Caco-2 (cell line): ENCODE measurements around the gene SNX25. TPM values are rescaled to one million over a fixed set of nuclear protein-coding genes. Genes with fewer than 3 reads are reported as not detected.
"Not testable (repeated sequence)": the region's sequence is repeated elsewhere in the genome, so short reads cannot be mapped to it uniquely, and the experiment has no call there.

ENCODE experiments used
- BruUV-seq: library from RNA; stranded (reverse); fragments of 400-500 nt; replicated peaks from 2 replicates; lab custom pipeline; 2021; lab: Mats Ljungman, UMichigan
- CTCF ChIA-PET: fragments of 300-600 bp; sonication (Branson Sonifier 250); formaldehyde crosslinking; loops from one replicate; lab custom pipeline; 2022; ENCODE audit warnings: antibody characterized with exemption; lab: Charles Lee
- POLR2A ChIA-PET: fragments of 300-600 bp; sonication (Branson Sonifier 250); formaldehyde crosslinking; loops from one replicate; lab custom pipeline; 2022; ENCODE audit warnings: antibody characterized with exemption; lab: Charles Lee
- DNase-seq, 2 experiments: peaks; one replicate each; pipeline versions ENCODE4 v3.0.0 to v3.0.0-alpha.2; 2020 to 2022
- H3K27me3 ChIP-seq: replicated peaks from 2 replicates; pipeline ENCODE4 v1.6.0; 2011; ENCODE audit warnings: low read length; ENCODE audit not compliant: control insufficient read depth, insufficient read depth
- H3K36me3 ChIP-seq: 2 replicates; pipeline ENCODE4 v1.5.1; 2011; ENCODE audit warnings: low read length; ENCODE audit not compliant: control insufficient read depth, insufficient read depth
- H3K4me1 ChIP-seq: fragments of 250-450 bp; sonication (Bioruptor Pico); 2 replicates; pipeline ENCODE4 v1.5.1; 2020; ENCODE audit warnings: mild to moderate bottlenecking
- H3K4me3 ChIP-seq: 2 replicates; pipeline ENCODE4 v1.5.1; 2011; ENCODE audit warnings: low read depth, mild to moderate bottlenecking, control low read depth, low read length
- H3K9me3 ChIP-seq: fragments of 250-450 bp; sonication (Bioruptor Pico); 2 replicates; pipeline ENCODE4 v1.5.1; 2020; ENCODE audit warnings: mild to moderate bottlenecking, moderate library complexity
- H3K27ac Mint-ChIP-seq: one replicate; pipeline ENCODE4 v1.8.0; 2022; ENCODE audit warnings: mixed read lengths; ENCODE audit not compliant: unreplicated experiment
- H3K27me3 Mint-ChIP-seq: one replicate; pipeline ENCODE4 v1.8.0; 2022; ENCODE audit warnings: mixed read lengths; ENCODE audit not compliant: insufficient read depth, unreplicated experiment
- H3K36me3 Mint-ChIP-seq: one replicate; pipeline ENCODE4 v1.8.0; 2022; ENCODE audit warnings: mild to moderate bottlenecking, mixed read lengths; ENCODE audit not compliant: insufficient read depth, unreplicated experiment
- H3K4me1 Mint-ChIP-seq: one replicate; pipeline ENCODE4 v1.8.0; 2022; ENCODE audit warnings: low read depth, mixed read lengths; ENCODE audit not compliant: unreplicated experiment
- H3K4me3 Mint-ChIP-seq: one replicate; pipeline ENCODE4 v1.8.0; 2022; ENCODE audit warnings: mild to moderate bottlenecking, moderate library complexity, mixed read lengths; ENCODE audit not compliant: unreplicated experiment
- H3K9me3 Mint-ChIP-seq: one replicate; pipeline ENCODE4 v1.8.0; 2022; ENCODE audit warnings: mixed read lengths; ENCODE audit not compliant: unreplicated experiment
- intact Hi-C: fragments of 100-400 bp; cut with micrococcal nuclease; formaldehyde crosslinking; loops from one replicate; pipeline ENCODE4 v1.10.0; 2022; ENCODE audit not compliant: unreplicated experiment
- total RNA-seq: library from RNA; stranded (reverse); gene quantifications from 2 replicates; pipeline ENCODE4 v1.2.3, GENCODE V29; 2022
- TF ChIP-seq, protein P1 (sequence below), 2 experiments: fragments of 200-600 bp in 1 of 2; IDR thresholded peaks; 1 replicate in 1 of 2; 2 replicates in 1 of 2; pipeline versions ENCODE4 v1.5.1 to v1.8.0; 2011 to 2022; ENCODE audit warnings: antibody characterized with exemption in 1 of 2, control low read depth in 1 of 2, inconsistent platforms in 1 of 2, low read depth in 1 of 2, low read length in 1 of 2, mild to moderate bottlenecking in 1 of 2, moderate library complexity in 1 of 2; ENCODE audit not compliant: insufficient read depth in 1 of 2, severe bottlenecking in 1 of 2, unreplicated experiment in 1 of 2

The SNX25 gene
- total RNA-seq, 1 experiment from 2014 or later: 9.3 TPM

DNA sequence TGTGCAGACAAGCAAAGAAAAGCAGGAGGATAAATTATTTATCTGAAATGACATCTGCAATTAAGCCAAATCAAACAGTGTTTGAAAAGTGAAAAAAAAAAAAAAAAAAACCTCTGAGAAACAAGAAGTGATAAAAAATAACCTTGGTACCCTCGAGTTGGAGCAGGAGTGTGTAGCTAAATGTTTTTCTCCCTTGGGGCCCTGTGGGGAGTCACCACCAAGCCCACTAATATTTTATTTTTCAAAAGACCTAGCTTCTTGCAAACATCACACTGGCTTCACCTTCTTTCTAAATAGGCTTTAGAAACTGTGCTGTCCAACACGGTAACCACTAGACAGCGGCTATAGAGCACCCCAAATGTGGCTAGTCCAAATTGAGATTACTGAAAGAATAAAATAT is 47.7 kb downstream of the SNX25 start:
- no peak overlapping the region for H3K4me3 ChIP-seq
- no peak overlapping the region for H3K27ac Mint-ChIP-seq
- H3K27me3 ChIP-seq: no peaks in the 10 kb centered on the region
- no peaks in the 10 kb centered on the region for H3K9me3 ChIP-seq
- no peaks in the 10 kb centered on the region for H3K9me3 Mint-ChIP-seq
- BruUV-seq: no TSS peak
- intact Hi-C loops: no loop called here
- no peaks in the 10 kb centered on the region for H3K4me1 ChIP-seq
- H3K36me3 ChIP-seq: no peaks in the 10 kb centered on the region
- no peaks in the 10 kb centered on the region for H3K27me3 Mint-ChIP-seq
- DNase-seq: no peak
- TF ChIP-seq, protein P1, sequence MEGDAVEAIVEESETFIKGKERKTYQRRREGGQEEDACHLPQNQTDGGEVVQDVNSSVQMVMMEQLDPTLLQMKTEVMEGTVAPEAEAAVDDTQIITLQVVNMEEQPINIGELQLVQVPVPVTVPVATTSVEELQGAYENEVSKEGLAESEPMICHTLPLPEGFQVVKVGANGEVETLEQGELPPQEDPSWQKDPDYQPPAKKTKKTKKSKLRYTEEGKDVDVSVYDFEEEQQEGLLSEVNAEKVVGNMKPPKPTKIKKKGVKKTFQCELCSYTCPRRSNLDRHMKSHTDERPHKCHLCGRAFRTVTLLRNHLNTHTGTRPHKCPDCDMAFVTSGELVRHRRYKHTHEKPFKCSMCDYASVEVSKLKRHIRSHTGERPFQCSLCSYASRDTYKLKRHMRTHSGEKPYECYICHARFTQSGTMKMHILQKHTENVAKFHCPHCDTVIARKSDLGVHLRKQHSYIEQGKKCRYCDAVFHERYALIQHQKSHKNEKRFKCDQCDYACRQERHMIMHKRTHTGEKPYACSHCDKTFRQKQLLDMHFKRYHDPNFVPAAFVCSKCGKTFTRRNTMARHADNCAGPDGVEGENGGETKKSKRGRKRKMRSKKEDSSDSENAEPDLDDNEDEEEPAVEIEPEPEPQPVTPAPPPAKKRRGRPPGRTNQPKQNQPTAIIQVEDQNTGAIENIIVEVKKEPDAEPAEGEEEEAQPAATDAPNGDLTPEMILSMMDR (IDR thresholded peaks at IDR 0.05; ENCODE audit: insufficient read depth in 1 of 2, low read depth in 1 of 2, low read length in 1 of 2, severe bottlenecking in 1 of 2, unreplicated experiment in 1 of 2): no peak
- POLR2A ChIA-PET: no interaction called here
- H3K36me3 Mint-ChIP-seq: no peaks in the 10 kb centered on the region
- no peak overlapping the region for H3K4me3 Mint-ChIP-seq
- no peaks in the 10 kb centered on the region for H3K4me1 Mint-ChIP-seq
- CTCF ChIA-PET: no interaction called here

DNA sequence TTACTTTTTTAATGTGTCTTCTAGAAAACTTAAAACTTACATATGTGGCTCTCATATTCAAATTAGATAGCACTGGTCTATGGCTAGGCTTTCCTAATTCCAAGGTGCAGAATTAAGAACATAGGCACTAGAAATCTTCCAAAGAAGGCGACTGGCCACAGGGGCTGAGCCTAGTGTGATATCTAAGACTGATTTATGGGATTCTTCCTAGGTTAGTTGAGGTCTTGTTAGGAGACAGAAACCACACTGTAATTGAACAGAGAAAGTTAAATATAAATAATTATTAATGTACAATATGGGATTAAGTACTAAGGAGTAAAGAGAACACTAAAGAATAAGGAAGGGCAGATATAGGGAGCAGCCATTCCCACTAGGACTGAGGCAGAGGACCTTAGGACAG is 48.3 kb downstream of the SNX25 start:
- Mint-ChIP-seq H3K36me3 (no peaks in the 10 kb centered on the region), H3K27me3 (no peaks in the 10 kb centered on the region), H3K27ac (no peak overlapping the region), H3K4me1 (no peaks in the 10 kb centered on the region), H3K4me3 (no peak overlapping the region), H3K9me3 (no peaks in the 10 kb centered on the region)
- Histone ChIP-seq H3K9me3 (no peaks in the 10 kb centered on the region), H3K4me3 (no peak overlapping the region), H3K27me3 (no peaks in the 10 kb centered on the region), H3K36me3 (no peaks in the 10 kb centered on the region), H3K4me1 (no peaks in the 10 kb centered on the region)
- TF ChIP-seq, protein P1 (IDR thresholded peaks at IDR 0.05; ENCODE audit: insufficient read depth in 1 of 2, low read depth in 1 of 2, low read length in 1 of 2, severe bottlenecking in 1 of 2, unreplicated experiment in 1 of 2): no peak
- no peak for DNase-seq
- POLR2A ChIA-PET: no interaction called here
- CTCF ChIA-PET: no interaction called here
- intact Hi-C loops: no loop called here
- BruUV-seq: no TSS peak

DNA sequence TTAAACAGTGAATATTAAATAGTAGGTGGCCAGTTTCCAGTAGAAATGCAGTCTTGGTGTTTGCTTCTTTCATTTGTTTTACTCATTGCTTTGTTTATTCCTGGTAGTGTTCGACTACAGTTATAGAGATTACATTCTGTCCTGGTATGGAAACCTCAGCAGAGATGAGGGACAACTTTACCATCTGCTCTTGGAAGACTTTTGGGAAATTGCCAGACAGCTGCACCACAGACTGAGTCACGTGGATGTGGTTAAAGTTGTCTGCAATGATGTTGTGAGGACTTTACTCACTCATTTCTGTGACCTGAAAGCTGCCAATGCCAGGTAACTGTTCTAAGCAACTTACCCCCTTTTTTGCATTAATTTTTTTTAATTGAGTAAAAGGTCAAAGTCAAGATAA is 49.3 kb downstream of the SNX25 start:
- H3K27me3 ChIP-seq, CTCF ChIA-PET, H3K9me3 Mint-ChIP-seq, DNase-seq, H3K4me3 ChIP-seq, POLR2A ChIA-PET, H3K4me1 ChIP-seq, H3K27ac Mint-ChIP-seq, H3K4me3 Mint-ChIP-seq, H3K36me3 Mint-ChIP-seq, H3K9me3 ChIP-seq, intact Hi-C loops, H3K36me3 ChIP-seq, H3K27me3 Mint-ChIP-seq, BruUV-seq, H3K4me1 Mint-ChIP-seq: not testable (repeated sequence)

DNA sequence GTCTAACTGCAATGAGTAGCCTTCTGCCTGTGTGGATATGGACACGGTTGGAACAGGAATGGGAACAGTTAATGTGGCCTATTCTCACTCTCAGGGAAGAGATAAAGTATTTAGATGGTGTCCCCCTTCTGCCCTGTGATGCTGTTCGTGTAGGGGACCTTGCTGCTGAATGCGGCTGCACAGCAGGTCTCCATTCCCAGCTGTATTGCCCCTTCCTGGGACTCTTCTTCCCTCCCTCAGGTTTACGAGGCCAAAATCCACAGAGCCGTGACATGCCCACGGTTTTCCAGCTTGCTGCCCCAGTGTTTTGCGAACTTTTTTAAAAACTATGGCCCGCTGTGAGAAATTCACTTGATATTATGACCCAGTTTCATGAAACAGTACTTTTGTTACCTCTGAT is 50.3 kb downstream of the SNX25 start:
- no peak overlapping the region for H3K4me3 Mint-ChIP-seq
- Histone ChIP-seq H3K27me3 (no peaks in the 10 kb centered on the region), H3K9me3 (no peaks in the 10 kb centered on the region), H3K4me1 (no peaks in the 10 kb centered on the region), H3K4me3 (no peak overlapping the region), H3K36me3 (no peaks in the 10 kb centered on the region)
- BruUV-seq: no TSS peak
- DNase-seq: no peak
- H3K9me3 Mint-ChIP-seq: no peaks in the 10 kb centered on the region
- H3K27ac Mint-ChIP-seq: no peak overlapping the region
- intact Hi-C loops: no loop called here
- H3K36me3 Mint-ChIP-seq: no peaks in the 10 kb centered on the region
- H3K27me3 Mint-ChIP-seq: no peaks in the 10 kb centered on the region
- TF ChIP-seq, protein P1 (IDR thresholded peaks at IDR 0.05; ENCODE audit: insufficient read depth in 1 of 2, low read depth in 1 of 2, low read length in 1 of 2, severe bottlenecking in 1 of 2, unreplicated experiment in 1 of 2): no peak
- POLR2A ChIA-PET: no interaction called here
- CTCF ChIA-PET: no interaction called here
- H3K4me1 Mint-ChIP-seq: no peaks in the 10 kb centered on the region
